Measurements from ENCODE around the gene PSTPIP1.

DNA sequence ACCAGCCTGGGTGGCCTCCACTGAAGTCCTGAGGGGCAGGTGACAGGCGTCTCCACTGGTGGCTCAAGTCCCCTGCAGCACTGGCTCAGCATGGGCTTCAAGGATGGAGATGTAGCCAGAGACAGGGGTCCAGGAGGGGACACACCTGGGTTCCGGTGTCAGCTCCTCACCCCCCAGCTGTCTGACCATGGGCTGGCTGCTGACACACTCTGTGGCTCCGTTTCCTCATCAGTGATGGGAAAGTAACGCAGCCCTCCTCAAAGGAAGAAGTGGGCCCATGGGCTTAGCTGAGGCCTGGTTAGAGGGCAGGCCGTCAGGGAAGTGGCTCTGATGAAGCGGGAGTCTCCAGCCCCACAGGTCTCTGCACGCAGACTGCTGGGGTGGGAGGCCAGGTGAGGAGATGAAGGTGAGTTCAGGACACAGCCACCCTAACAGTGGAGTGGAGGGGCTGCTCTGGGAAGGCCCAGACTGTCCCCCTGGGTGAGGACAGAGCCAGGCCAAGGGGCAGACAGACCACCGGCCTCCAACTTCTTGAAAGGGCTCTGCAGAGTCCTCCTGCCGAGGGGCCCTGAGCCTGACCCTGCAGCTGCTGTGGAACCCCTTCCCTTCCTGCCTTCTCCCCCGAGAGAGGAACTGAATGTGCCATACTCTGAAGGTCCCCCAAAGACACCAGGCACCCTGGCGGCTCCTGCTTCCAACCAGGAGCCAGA, 24.0 kb downstream of the PSTPIP1 start:
- TF ChIP-seq, protein P1, sequence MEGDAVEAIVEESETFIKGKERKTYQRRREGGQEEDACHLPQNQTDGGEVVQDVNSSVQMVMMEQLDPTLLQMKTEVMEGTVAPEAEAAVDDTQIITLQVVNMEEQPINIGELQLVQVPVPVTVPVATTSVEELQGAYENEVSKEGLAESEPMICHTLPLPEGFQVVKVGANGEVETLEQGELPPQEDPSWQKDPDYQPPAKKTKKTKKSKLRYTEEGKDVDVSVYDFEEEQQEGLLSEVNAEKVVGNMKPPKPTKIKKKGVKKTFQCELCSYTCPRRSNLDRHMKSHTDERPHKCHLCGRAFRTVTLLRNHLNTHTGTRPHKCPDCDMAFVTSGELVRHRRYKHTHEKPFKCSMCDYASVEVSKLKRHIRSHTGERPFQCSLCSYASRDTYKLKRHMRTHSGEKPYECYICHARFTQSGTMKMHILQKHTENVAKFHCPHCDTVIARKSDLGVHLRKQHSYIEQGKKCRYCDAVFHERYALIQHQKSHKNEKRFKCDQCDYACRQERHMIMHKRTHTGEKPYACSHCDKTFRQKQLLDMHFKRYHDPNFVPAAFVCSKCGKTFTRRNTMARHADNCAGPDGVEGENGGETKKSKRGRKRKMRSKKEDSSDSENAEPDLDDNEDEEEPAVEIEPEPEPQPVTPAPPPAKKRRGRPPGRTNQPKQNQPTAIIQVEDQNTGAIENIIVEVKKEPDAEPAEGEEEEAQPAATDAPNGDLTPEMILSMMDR (IDR thresholded peaks at IDR 0.05) = no peak
- TF ChIP-seq POLR2A (IDR thresholded peaks at IDR 0.05) (no peak), POLR2AphosphoS5 (IDR thresholded peaks at IDR 0.05) (no peak)

Data from breast epithelium (tissue), 3 donors.